Cardiac septum (tissue), 1 donor: ENCODE data around the gene E2F1. TPM values are rescaled to one million over a fixed set of nuclear protein-coding genes. Genes with fewer than 3 reads are reported as not detected.
"Not testable (repeated sequence)": the region's sequence is repeated elsewhere in the genome, so short reads cannot be mapped to it uniquely, and the experiment has no call there.

Experiments used
- DNase-seq: peaks from one replicate; pipeline ENCODE4 v3.0.0-alpha.2; 2020; ENCODE audit warnings: low spot score
- intact Hi-C: fragments of 100-400 bp; cut with DNase I; formaldehyde crosslinking; loops from one replicate; pipeline ENCODE4 v1.14.0; 2022
- total RNA-seq: library from RNA; stranded (reverse); fragmentation: NEBNext Ultra II Directional; extraction: Animal tissue kit (Norgen Biotek cat#: 25700); gene quantifications from one replicate; pipeline ENCODE4 v1.2.1, GENCODE V29; 2021
- donor health status: DM: no; HTN: no; CAD: no.

Gene E2F1
- total RNA-seq, 1 donor from 2014 or later, result 2.3 TPM

GRCh38 chr20:33650753-33651561, 35.2 kb downstream of the E2F1 start:
- intact Hi-C loops, result loop anchor here (5.0 kb wide), 1 partner anchor 194 kb away; no protein-coding TSS in a partner anchor
- DNase-seq, result no peak

GRCh38 chr20:33650111-33650752, 36.0 kb downstream of the E2F1 start:
- intact Hi-C loops, result loop anchor here (5.0 kb wide), 1 partner anchor 193 kb away; no protein-coding TSS in a partner anchor
- DNase-seq, result no peak

- intact Hi-C loops, result no loop called here
- DNase-seq, result no peak
Measured at GRCh38 chr20:33649201-33649681, 36.9 kb downstream of the E2F1 start.

- DNase-seq, result no peak
- intact Hi-C loops, result no loop called here
Measured at GRCh38 chr20:33648396-33649004, 37.7 kb downstream of the E2F1 start.

- intact Hi-C loops, result no loop called here
- DNase-seq, result no peak
Measured at GRCh38 chr20:33647603-33648395, 38.4 kb downstream of the E2F1 start.

GRCh38 chr20:33646959-33647602, 39.1 kb downstream of the E2F1 start:
- DNase-seq, intact Hi-C loops: not testable (repeated sequence)

GRCh38 chr20:33646191-33646590, 40.0 kb downstream of the E2F1 start:
- DNase-seq, result no peak

GRCh38 chr20:33645396-33645795, 40.8 kb downstream of the E2F1 start:
- DNase-seq, result no peak
- intact Hi-C loops, result no loop called here

More at GRCh38 chr20:33646191-33646590, 40.0 kb downstream of the E2F1 start:
- intact Hi-C loops, result no loop called here

GRCh38 chr20:33645072-33645358, 41.2 kb downstream of the E2F1 start:
- no peak for DNase-seq
- intact Hi-C loops, result no loop called here

GRCh38 chr20:33644313-33645071, 41.7 kb downstream of the E2F1 start:
- intact Hi-C loops, result no loop called here

GRCh38 chr20:33640287-33640686, 45.9 kb downstream of the E2F1 start:
- intact Hi-C loops, result no loop called here

More at GRCh38 chr20:33644313-33645071, 41.7 kb downstream of the E2F1 start:
- DNase-seq, result no peak

GRCh38 chr20:33636776-33637175, 49.4 kb downstream of the E2F1 start:
- DNase-seq, result no peak
- intact Hi-C loops, result no loop called here

More at GRCh38 chr20:33640287-33640686, 45.9 kb downstream of the E2F1 start:
- DNase-seq, result no peak

- no peak for DNase-seq
- intact Hi-C loops, result no loop called here
Measured at GRCh38 chr20:33635341-33635740, 50.8 kb downstream of the E2F1 start.

- DNase-seq, intact Hi-C loops: not testable (repeated sequence)
Measured at GRCh38 chr20:33631910-33632309, 54.3 kb downstream of the E2F1 start.

- intact Hi-C loops, result no loop called here
- no peak for DNase-seq
Measured at GRCh38 chr20:33630507-33630906, 55.7 kb downstream of the E2F1 start.

- no peak for DNase-seq
- intact Hi-C loops, result no loop called here
Measured at GRCh38 chr20:33629979-33630378, 56.2 kb downstream of the E2F1 start.

- intact Hi-C loops, result no loop called here
- no peak for DNase-seq
Measured at GRCh38 chr20:33629533-33629932, 56.7 kb downstream of the E2F1 start.

- no peak for DNase-seq
- intact Hi-C loops, result no loop called here
Measured at GRCh38 chr20:33627577-33628216, 58.5 kb downstream of the E2F1 start.
